ENCODE data around the gene APPL2.
A peak's percentile ranks its signal among the peaks of the same experiment; 100 is the strongest.
"Not testable (repeated sequence)": the region's sequence is repeated elsewhere in the genome, so short reads cannot be mapped to it uniquely, and the experiment has no call there.

The APPL2 gene

DNA sequence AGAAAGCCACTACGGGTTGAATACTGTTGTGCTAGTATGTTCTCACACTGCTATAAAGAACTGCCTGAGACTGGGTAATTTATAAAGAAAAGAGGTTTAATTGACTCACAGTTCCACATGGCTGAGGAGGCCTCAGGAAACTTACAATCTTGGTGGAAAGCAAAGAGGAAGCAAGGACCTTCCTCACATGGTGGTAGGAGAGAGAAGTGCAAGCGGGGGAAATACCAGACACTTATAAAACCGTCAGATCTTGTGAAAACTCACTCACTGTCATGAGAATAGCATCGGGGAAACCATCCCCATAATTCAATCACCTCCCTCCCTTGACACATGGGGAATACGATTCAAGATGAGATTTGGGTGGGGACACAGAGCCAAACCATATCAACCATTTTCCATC lies 20.5 kb upstream of the APPL2 start:
- not testable (repeated sequence) for DNase-seq (ENCODE audit: low spot score)

DNA sequence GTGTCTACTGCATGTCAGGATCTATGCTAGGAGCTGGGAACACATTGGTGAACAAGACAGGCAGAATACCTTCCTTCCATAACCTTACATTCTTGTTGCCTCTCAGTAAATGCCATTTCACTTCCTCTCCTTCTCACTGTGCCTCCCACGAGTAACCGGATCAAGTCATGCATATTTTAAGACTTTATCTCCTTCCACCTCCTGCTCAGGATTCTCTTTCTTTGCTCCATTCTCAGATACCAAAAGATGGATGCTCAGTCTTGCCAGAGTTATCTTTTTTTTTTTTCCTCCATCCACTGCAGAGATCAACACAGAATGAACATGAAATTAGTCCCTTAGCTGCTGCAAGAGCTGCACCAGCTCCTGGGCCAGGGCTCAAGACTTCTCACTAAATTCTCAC lies 20.0 kb upstream of the APPL2 start:
- no peak for DNase-seq (ENCODE audit: low spot score)

DNA sequence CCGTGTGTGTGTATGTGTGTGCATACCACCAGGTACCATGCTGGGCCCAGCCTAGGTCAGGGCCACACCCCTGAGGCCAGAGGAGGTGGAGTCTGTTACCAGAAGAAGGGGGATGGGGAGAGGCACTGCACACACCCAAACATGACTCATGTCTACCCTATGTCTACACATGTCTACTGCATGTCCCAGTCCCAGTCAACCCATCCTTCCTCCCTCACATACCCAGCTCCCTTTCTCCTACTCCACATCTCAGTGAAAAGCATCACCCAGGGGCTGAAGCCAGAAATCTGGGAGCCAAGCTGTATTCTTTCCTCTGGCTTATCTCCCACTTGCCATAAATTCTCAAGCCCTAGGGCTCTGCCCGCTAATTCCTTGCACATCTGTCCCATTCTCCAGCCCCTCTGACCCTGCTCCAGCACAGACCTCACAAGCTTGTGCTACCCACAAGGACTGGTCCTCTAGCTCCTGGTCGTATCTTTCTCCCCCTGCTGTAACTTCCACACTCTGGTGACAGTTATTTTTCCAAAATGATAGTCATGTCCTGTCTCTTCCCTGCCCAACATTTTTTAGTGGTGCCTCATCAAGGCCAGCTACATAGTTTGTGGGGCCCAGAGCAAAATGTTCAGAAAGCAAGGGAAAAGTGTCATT lies 18.0 kb upstream of the APPL2 start:
- peak; percentile 48 for DNase-seq (ENCODE audit: low spot score)

DNA sequence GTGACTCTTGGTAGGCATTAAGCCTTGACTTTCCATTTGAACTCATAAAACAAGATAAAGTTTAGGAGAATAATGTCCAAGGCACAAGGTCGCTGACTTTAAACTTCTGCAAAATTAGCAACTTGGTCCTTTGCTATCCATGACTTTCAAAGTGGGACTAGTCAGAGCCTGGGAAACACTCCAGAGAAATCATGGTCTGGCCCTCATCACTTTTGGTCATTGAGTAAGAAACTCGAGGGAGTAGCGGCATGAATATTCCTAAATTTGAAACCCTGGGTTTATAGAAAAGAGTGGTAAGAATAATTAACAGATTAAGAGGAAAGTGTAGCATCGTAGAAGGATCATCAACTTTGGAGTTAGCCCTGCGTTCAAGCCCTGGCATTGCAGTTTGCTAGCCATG lies 16.9 kb upstream of the APPL2 start:
- DNase-seq (ENCODE audit: low spot score), result no peak

DNA sequence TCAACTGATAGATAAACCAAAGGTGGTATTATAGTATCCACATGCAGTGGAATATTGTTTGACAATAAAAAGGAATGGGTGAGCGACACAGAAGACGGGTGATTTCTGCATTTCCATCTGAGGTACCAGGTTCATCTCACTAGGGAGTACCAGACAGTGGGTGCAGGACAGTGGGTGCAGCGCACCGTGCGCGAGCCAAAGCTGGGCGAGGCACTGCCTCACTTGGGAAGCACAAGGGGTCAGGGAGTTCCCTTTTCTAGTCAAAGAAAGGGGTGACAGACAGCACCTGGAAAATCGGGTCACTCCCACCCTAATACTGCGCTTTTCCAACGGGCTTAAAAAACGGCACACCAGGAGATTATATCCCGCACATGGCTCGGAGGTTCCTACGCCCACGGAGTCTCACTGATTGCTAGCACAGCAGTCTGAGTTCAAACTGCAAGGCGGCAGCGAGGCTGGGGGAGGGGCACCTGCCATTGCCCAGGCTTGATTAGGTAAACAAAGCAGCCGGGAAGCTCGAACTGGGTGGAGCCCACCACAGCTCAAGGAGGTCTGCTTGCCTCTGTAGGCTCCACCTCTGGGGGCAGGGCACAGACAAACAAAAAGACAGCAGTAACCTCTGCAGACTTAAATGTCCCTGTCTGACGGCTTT lies 9.9 kb upstream of the APPL2 start:
- not testable (repeated sequence) for DNase-seq (ENCODE audit: low spot score)

DNA sequence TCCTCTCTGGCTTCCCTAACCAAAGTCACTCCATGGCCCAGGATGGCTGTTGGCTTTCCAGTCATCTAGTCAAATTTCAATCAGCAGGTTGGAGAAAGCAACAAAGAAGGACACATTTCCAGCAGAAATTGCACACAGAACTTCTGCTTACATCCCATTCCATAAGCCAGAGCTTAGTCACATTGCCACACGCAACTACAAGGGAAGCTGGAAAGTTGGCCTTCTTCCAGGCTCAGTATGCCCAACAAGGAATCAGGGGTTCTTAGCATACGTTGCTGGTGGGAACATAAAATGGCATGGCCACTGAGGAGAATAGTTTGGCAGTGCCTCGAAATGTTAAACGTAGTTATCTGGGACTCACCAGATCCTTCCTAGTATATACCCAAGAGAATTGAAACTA lies 9.3 kb upstream of the APPL2 start:
- no peak for DNase-seq (ENCODE audit: low spot score)

DNA sequence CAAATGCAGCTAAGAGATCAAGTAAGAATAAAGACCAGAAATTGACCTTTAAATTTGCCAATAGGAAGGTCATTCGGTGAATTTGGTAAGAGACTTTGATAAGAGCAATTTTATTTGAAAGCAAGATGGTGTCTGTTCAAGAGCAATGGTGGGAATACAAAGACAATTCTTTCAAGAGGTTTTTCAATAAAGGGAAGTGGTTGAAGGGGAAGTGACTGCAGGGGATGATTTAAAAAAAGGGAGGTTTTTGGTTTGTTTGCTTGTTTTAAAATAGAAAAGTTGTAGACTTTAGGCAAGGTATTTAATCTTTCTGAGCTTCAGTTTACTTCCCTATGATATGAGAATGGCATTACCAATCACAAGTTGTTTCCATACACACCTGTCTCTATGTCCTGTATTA lies 4.3 kb upstream of the APPL2 start:
- DNase-seq (ENCODE audit: low spot score), result no peak

DNA sequence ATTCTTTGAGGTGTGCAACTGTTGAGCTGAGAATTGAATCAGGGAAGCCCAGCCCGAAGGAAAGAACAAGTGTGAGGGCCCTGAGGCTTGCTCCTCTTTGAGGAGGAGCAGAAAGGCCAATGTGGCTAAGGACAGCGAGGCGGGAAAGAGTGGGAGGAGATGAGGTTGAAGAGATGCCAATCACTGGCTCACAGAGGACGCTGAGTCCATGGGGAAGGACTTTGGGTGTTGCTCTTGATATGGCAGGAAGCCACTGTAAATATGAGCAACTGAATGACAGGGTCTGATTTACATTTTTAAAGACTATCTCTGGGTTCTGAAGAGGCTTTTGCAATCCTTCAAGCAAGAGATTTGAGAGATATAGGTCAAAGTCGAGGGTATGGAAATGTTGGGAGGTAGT lies 3.3 kb upstream of the APPL2 start:
- DNase-seq (ENCODE audit: low spot score), result no peak

DNA sequence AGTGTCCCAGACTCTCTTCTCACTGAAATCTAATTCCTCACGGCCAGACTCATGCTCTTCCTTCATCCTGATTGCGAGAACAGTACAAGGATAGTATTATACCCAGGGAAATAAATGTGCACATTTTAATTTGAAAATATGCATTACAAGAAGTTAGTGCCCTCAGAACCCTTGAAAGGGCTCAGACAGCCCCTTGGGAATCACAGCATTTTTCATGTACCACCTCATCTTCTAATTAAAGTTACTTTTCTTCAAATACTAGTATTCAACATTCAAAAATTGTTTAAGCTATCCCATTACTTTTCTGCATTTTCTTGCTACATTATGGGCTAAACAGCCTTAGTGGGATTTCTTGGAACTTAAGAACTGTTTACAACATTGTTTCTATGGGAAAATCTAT lies 1.7 kb upstream of the APPL2 start:
- DNase-seq (ENCODE audit: low spot score), result no peak

DNA sequence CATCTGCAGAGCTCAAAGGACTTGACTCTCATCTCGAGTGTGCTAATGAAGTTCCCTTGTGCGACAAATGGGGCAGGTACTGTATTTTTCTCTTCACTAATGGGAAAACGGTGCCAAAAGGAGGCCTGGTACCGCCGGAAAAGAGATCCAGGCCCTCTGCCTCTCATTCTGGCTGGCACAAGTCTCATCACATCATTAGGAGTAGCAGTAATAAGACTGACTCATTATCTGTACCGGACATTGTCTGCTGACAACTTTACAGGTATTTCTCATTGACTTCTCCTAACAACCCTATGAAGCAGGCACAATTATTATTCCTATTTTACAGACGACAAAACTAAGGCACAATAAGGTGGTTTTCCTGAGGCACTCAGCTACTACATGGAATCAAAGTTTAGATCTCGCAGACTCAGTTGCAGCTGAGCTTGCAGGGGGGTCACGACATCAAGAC lies 668 bp downstream of the APPL2 start:
- DNase-seq (ENCODE audit: low spot score), result peak; percentile 32

DNA sequence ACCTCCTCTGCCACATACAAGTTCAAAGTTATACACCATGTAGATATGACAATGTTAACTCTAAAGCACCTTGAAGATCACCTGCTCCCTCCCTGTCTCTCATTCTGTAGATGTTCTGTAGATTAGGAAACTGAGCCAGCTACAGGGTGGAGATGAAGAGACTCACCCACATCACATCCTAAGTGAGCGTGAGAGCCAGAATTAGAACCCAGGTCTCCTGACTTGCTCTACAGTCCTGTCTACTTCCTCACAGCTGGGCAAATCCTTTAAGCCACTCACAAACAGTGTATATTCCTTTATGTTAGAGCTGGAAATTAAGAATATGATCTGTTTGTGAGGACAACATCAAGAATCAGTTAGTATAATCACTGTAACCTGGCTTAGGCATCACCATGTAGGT lies 1.8 kb downstream of the APPL2 start:
- no peak for DNase-seq (ENCODE audit: low spot score)

DNA sequence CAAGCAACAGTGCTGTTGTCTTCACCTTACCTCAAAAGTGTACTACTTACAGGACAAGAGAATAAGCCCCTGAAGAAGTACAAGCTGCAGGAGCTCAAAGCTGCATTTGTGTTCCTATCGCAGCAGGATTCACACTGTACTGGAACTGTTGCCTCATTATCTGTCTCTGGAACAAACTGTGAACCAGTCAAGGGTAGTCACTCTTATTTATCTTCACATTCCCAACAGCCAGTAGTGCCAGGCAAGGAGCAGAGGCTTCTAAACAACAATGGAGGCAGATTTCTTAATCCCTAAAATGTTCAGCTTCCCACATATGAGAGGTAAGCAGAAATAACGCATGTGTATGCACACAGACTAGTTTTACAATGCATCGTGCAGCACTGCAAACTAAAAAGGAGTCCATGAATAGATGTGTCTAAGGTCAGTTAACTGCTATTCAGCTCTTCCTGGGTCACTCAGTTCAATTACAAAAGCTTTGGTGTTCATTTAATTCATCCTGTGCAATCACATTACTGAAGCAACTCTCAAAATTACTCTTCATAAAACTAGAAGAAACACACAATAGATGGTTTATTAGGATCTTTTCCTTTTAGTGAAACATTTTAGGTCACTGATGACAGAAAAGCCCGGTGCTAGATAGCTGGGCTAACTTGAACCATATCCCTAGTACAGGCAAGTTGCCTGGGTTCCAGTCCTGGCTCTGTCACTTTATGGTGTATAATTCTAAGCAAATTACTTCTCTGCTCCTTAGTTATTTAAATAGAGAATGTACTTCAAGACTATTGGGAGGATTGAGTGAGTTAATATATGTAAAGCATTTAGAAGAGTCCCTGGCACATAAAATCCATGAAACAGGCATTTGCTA lies 2.7 kb downstream of the APPL2 start:
- no peak for DNase-seq (ENCODE audit: low spot score)

DNA sequence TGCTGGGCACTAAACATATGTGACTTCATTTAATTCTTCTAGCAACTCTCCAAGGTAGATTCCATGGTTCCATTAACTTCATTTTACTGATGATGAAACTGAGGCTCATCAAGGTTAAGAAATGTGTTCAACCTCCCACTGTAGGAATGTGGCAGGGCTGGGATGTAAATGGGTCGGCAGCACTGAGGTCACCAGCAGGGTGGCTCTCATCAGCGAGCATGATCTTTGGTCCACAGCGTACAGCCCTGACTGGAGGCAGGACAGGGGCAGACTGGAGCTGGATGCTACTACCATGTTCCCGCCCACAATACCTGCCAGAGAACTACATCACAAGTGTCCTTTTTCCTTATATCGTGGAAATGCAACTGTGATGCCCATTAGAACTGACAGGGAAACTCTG lies 4.6 kb downstream of the APPL2 start:
- no peak for DNase-seq (ENCODE audit: low spot score)

DNA sequence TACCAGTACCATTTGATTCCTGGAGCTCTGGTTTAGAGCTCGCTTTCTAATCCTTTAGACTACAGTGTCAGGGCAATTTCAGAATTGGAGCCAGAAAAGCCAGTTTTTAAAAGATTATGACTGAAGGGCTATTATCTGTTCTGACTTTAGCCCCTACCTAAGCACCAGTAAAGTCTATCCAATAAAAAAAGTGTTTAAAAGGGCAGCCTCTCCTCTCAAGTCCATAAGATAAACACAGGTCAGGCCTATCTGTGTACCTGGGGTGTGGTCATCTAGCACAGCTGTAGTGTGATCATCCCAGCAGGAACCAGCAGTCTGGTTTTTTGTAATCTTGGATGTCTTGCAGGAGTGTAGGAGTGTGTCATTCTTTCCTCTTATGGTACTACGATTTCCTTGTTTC lies 6.6 kb downstream of the APPL2 start:
- DNase-seq (ENCODE audit: low spot score), result no peak

DNA sequence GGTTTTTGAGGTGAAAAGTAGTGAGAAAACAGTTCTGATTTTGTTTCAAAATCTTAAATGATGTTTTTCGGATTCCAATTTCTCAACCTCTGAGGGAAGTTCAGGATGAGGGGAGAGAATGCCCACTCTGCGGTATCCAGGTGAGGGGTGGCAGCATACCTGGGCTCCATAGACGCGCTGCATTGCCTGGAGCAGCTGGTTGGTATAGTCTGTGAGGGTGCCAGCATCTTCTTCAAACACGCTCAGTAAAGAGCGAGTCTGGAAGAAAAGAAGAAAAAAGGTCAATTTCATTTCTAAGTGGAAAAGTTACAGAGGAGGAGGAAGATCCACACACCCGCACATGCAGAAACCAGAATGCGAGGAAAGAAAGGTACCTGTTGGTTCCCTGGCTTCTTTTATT lies 7.0 kb downstream of the APPL2 start:
- no peak for DNase-seq (ENCODE audit: low spot score)

DNA sequence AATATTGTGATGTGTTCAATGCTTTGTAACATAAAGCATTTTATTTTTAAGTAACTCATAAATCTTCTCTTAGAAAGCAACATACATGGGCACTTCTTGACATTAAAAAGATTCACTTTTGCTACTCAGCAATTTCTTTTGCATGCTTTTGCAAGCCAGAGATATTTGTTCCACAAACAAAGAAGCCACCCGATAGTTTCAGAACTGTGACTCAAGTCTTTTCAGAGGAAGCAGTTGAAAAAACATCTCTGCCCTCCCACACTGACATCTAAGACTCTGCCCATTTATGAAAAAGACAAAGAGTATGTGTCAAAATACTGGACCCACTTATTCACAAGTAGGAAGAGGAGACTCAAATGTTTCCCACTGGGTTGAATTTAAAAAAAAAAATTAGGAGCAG lies 7.5 kb downstream of the APPL2 start:
- DNase-seq (ENCODE audit: low spot score), result peak; percentile 31

DNA sequence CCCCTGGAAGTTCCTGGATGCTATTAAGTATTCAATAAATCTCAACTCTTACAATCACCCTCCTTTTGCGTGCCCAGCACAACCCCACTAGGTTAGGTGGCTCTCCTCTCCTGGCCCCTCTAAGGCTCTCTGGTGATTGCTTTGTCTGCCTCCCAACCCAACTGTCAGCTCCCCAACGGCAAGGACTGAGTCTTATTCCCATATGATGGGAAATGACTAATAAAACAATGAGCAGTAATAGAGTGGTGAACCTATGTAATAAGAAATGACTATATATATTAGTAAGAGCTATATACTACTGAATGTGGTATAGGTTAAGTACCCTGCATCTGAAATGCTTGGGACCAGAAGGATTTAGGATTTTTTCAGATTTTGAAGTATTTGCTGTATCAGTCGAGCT lies 8.1 kb downstream of the APPL2 start:
- no peak for DNase-seq (ENCODE audit: low spot score)

DNA sequence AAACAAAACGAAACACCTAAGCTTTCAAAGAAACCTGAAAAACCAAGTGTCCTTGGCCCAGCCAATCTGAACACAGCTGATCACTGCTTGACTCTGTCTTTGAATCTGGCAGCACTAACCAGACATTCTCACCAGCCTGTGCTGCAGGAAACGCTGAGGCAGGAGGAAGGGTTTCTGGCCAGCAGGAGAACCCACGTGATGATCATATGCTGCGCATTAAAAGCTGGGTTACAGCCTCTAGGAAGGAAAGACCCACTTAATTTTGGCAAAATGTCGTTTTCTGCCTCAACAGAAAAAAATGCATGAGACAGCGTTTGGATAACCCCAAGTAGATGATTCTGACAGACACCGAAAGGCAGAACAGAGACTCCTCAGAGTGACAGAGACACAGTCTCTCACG lies 9.8 kb downstream of the APPL2 start:
- peak; percentile 82 for DNase-seq (ENCODE audit: low spot score)

DNA sequence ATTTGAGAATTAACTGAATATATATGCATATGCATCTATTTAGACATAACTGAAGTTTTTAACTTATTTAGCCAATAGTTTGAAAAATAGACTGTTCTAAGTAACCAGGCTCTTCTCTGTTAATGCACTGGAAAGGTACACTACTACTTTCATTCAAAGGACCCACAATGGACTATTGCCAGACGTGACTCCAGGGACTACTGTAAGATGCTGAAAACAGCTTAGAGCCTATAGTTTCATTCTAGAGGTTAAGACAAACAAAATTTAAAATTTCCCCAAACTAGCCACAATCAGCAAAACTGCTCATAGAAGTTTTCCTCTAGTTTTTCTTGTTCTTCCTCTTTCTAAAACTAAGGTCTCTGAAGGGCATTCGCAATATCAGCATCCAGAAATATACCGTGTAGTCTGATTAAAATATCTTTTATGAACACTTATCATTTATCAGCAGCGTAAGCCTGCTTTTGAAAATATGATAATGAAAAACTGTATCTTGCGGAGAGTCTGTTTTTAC lies 10.4 kb downstream of the APPL2 start:
- DNase-seq (ENCODE audit: low spot score), result no peak

DNA sequence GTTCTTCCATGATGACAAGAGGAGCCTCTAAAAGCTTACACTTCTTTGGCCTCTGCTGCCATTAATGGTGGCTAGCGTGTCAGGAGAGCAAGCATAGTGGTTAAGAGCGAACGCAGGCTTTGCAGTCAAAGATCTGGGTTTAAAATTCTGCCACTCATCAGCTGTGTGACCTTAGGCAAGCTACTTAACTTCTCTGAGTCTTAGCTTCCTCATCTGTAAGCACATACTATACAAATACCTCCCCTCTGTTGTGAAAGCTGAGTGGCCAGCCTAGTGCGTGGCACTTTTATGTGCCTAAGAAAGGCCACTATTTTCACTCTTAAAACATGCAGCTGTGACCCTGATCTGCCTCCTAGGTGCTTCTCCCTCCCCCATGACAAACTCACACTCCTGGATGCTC lies 11.6 kb downstream of the APPL2 start:
- no peak for DNase-seq (ENCODE audit: low spot score)

DNA sequence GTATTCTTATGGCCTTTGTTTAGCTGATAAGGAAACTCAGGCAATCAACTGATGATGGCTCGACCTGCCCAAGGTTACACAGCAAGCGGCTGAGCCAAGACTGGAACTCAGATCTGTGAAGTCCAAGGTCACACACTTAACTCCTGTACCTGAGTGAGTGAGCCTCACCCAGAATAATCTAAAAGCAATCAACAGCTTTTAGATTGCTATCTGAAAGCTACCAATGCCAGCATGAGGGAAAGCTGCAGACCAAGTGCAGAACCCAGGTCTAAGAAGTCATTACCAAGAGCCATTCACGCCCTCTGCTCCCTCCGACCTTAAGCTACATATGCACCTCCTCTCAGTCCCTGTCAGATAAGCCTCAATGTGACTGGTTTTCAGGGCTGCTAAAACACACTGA lies 12.1 kb downstream of the APPL2 start:
- no peak for DNase-seq (ENCODE audit: low spot score)

DNA sequence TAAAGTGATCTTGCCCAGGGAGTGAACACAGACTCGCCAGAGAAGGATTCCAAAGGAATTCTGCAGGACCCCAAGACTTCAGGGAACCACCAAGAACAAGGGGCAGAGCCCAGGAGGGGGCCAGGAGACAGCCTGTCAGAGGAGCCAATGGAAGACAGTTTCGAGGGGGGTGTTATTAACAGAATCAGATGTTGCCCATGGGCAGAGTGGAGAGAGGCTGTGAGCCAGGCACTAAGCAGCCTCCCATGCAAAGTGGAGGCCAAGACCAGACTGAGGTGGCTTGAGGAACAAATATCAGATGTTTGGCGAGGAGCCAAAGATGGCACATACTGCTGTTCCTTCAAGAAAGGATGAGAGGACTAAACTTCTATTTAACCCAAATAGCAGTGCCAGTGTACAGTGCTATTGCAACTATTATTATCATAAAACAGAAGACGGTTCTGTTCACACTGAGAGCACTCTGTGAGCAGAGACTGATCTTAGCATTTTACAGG lies 12.6 kb downstream of the APPL2 start:
- no peak for DNase-seq (ENCODE audit: low spot score)

Measured in AG08396 (cell line).